Measurements from ENCODE around the gene USH1C. TPM values are rescaled to one million over a fixed set of nuclear protein-coding genes. Genes with fewer than 3 reads are reported as not detected.

USH1C gene
- total and polyA plus RNA-seq, 8 donors, result 0.23 to 1.2 (median 0.59) TPM; not detected in 1

GRCh38 chr11:17502630-17503029, 41.6 kb downstream of the USH1C start:
- Histone ChIP-seq H3K4me1 (no peaks in the 10 kb centered on the region), H3K4me3 (no peak overlapping the region), H3K36me3 (no peaks in the 10 kb centered on the region), H3K27me3 (no peaks in the 10 kb centered on the region), H3K27ac (no peak overlapping the region), H3K9me3 (no peaks in the 10 kb centered on the region)
- DNase-seq, result no peak
- no peak for TF ChIP-seq CTCF (IDR thresholded peaks at IDR 0.05)
- intact Hi-C loops (cut with DNase I), result loop anchor here in 1 of 2 donors (10.0 kb wide), 1 partner anchor 118 kb away; the partner anchor contains the start of gene KCNJ11
- no peak for ATAC-seq

DNA sequence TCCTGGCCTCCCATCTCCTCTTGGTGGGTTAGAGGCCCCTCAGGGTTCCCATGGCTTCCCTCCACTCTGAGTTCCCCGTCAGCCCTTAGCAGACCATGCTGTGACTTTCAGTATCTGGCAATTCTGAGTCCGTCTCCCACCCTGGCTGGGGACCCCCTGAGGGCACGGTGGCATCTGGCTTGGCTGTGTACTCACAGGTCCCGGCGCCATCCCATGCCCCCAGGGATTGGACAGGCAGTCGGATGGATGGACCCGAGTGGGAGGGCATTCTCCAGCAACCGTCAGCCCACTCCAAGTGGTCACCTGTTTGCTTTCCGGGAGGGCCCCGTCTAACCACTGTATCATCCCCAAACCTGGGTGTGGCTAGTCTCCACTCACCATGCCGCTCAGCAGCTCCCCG, 43.5 kb downstream of the USH1C start:
- Histone ChIP-seq H3K27me3 (no peaks in the 10 kb centered on the region), H3K9me3 (no peaks in the 10 kb centered on the region), H3K27ac (no peak overlapping the region), H3K4me1 (no peaks in the 10 kb centered on the region), H3K36me3 (no peaks in the 10 kb centered on the region), H3K4me3 (no peak overlapping the region)
- DNase-seq (no peak), ATAC-seq (no peak)
- TF ChIP-seq CTCF (IDR thresholded peaks at IDR 0.05), result no peak
- intact Hi-C loops (cut with DNase I), result loop anchor here in 1 of 2 donors (10.0 kb wide), 1 partner anchor 116 kb away; the partner anchor contains the start of gene KCNJ11

DNA sequence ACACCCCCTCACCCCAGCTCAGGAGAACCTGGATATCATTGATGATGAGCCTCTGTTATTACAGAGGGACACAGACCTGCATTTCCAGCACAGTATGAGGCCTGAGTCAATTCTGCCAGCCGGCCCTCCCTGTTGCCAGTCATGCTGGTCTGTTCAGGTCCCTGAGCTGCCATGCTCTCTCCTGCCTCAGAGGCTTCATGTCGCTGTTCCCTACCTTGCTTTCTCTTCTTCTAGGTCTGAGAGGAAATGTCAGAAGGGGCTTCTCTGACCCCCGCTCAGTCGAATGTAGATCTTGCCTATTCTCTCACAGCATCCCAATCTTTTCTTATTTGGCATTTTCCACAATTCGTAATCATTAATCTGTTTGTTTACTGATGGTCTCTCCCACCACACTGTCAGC, 45.7 kb downstream of the USH1C start:
- no peak overlapping the region for H3K4me3 ChIP-seq
- DNase-seq (no peak), ATAC-seq (no peak)
- no peaks in the 10 kb centered on the region for H3K27me3 ChIP-seq
- H3K4me1 ChIP-seq, result no peaks in the 10 kb centered on the region
- no peaks in the 10 kb centered on the region for H3K36me3 ChIP-seq
- H3K27ac ChIP-seq, result no peak overlapping the region
- intact Hi-C loops (cut with DNase I), result no loop called here
- TF ChIP-seq CTCF (IDR thresholded peaks at IDR 0.05), result no peak
- no peaks in the 10 kb centered on the region for H3K9me3 ChIP-seq

DNA sequence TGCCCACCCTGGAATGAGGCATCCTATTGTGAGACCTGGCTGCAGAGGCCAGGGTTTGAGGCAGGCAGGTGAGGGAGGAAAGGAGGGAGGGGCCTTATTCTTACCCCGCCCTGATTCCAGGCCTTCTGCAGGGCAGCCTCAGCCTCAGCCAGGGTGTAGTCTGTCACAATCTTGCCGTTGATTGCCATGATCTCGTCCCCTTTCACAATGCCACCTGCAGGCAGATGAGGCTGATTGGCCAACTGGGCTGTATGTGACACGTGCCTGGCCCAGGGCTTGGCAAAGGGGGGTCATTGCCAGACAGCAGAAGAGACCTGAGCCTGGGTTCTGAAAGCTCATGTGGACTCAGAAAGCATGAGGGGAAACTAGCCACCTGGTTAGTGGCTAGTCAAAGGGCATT, 46.2 kb downstream of the USH1C start:
- no peaks in the 10 kb centered on the region for H3K4me1 ChIP-seq
- DNase-seq, result no peak
- TF ChIP-seq CTCF (IDR thresholded peaks at IDR 0.05), result no peak
- no peaks in the 10 kb centered on the region for H3K36me3 ChIP-seq
- H3K4me3 ChIP-seq, result no peak overlapping the region
- no peaks in the 10 kb centered on the region for H3K9me3 ChIP-seq
- no peaks in the 10 kb centered on the region for H3K27me3 ChIP-seq
- peak; percentile 62 for ATAC-seq
- H3K27ac ChIP-seq, result no peak overlapping the region
- intact Hi-C loops (cut with DNase I), result no loop called here

GRCh38 chr11:17496406-17496805, 47.8 kb downstream of the USH1C start:
- no peaks in the 10 kb centered on the region for H3K27me3 ChIP-seq
- H3K4me3 ChIP-seq, result no peak overlapping the region
- ATAC-seq (no peak), DNase-seq (peak in 2 of 4 donors; percentile 25 to 44)
- no peaks in the 10 kb centered on the region for H3K4me1 ChIP-seq
- no peaks in the 10 kb centered on the region for H3K9me3 ChIP-seq
- no peak for TF ChIP-seq CTCF (IDR thresholded peaks at IDR 0.05)
- intact Hi-C loops (cut with DNase I), result no loop called here
- H3K36me3 ChIP-seq, result no peaks in the 10 kb centered on the region
- H3K27ac ChIP-seq, result no peak overlapping the region

Data from left lung (tissue), 10 donors.